Subcutaneous abdominal adipose tissue (tissue), 5 donors: ENCODE results near the gene TOMM7.
"Not testable (repeated sequence)": the region's sequence is repeated elsewhere in the genome, so short reads cannot be mapped to it uniquely, and the experiment has no call there.

Source experiments
- H3K27ac ChIP-seq: one replicate; pipeline ENCODE4 v1.7.0; 2013; ENCODE audit warnings: low read depth, mild to moderate bottlenecking, inconsistent platforms, low read length, moderate library complexity
- H3K27me3 ChIP-seq, 5 donors: one replicate each; pipeline ENCODE4 v1.7.0; 2013; ENCODE audit warnings: low read length in 5 of 5, inconsistent platforms in 1 of 5; ENCODE audit not compliant: control insufficient read depth in 5 of 5, insufficient read depth in 4 of 5
- H3K36me3 ChIP-seq, 5 donors: one replicate each; pipeline ENCODE4 v1.7.0; 2013; ENCODE audit warnings: low read length in 5 of 5; ENCODE audit not compliant: control insufficient read depth in 5 of 5, insufficient read depth in 5 of 5
- H3K4me1 ChIP-seq, 5 donors: one replicate each; pipeline ENCODE4 v1.7.0; 2013; ENCODE audit warnings: low read length in 5 of 5, mild to moderate bottlenecking in 3 of 5, moderate library complexity in 1 of 5; ENCODE audit not compliant: control insufficient read depth in 5 of 5, insufficient read depth in 5 of 5
- H3K4me3 ChIP-seq, 5 donors: one replicate each; pipeline ENCODE4 v1.7.0; 2013; ENCODE audit warnings: low read length in 5 of 5, low read depth in 1 of 5
- H3K9ac ChIP-seq, 5 donors: one replicate each; pipeline ENCODE4 v1.7.0; 2013; ENCODE audit warnings: low read length in 5 of 5, mild to moderate bottlenecking in 4 of 5, moderate library complexity in 3 of 5
- H3K9me3 ChIP-seq, 5 donors: one replicate each; pipeline ENCODE4 v1.7.0; 2013; ENCODE audit warnings: low read length in 5 of 5; ENCODE audit not compliant: control insufficient read depth in 5 of 5
- donor health status: healthy.
- donor health status: healthy.
- donor health status: healthy.
- donor health status: healthy.
- donor health status: healthy.

TOMM7 gene

DNA sequence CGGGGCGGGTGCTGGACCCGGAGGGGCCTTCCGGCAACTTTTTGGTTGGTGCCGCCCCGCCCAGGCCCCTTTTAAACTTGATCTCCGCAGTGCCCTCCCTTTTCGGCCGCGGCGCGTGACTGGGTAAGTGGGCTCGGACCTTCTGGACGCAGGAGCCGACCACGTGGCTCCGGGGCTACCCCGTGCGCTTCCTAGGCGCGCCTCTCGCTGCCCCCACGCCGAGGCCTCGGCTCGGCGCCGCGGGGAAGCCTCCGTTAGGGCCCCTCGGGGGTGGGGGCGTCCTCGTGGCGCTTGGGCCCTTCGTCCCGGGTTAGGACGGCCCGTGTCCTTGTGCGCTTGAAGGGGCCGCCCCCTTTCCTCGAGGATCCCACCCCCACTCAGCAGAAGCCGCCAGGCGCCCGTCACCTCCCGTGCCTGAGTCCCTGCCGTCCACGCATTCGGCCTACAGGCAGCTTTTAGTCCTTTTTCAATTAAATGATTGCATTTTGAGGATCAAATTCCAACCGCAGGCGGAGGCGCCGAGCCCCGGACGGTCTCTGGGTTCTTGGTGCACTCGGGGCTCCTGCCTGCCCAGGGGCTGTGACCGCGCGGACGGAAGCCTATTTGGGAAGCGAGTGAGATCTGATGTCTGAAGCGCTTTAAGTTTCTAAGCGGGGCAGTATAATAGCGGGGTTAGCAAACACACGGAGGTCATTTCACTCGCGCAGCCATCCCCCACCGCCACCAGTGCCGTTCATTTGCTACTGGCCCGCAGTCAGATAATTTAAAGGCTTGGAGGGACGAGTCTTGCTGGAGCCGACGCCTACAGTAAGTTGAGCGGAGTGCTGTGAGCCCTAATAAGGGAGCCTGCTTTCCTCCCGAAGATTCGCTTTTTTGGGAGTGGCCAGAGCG is 31.8 kb upstream of the TOMM7 start:
- Histone ChIP-seq H3K4me3 (peak overlapping the region; percentile 73 to 86 (median 83)), H3K27me3 (no peaks in the 10 kb centered on the region), H3K9ac (peak overlapping the region; percentile 81 to 93 (median 89)), H3K36me3 (peaks cover 2 to 11% (median 9%) of the 10 kb centered on the region in 5 donors), H3K9me3 (no peaks in the 10 kb centered on the region), H3K4me1 (peaks cover 5 to 39% (median 35%) of the 10 kb centered on the region in 5 donors), H3K27ac (peak overlapping the region; percentile 98)

DNA sequence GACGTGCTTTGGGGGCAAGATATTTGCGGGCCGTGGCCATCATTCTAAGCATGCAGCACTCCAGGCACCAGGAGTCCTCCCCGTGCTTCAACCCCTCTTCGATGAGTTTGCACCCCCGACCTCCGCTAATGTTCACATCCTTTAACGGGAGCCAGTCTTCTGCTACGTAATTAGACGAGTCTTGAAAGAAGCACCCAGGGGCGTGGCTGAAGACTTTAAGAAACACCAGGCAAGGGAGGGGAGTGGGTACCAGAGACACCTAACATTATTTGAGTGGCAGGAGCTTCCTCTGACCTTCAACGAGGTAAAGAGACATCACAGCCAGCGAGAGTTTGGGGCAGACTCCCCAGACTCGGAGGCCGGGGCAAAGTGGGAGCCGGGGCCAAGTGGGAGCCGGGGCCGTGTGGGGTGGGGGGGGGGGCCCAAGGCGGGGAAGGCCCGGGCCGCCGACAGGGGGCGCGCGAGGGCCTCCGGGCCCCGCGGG is 31.1 kb upstream of the TOMM7 start:
- Histone ChIP-seq H3K27me3 (no peaks in the 10 kb centered on the region), H3K4me3 (peak overlapping the region; percentile 69 to 83 (median 77)), H3K9me3 (no peaks in the 10 kb centered on the region), H3K9ac (peak overlapping the region in 2 of 5 donors; percentile 26 to 62), H3K4me1 (peaks cover 5 to 36% (median 32%) of the 10 kb centered on the region in 5 donors), H3K36me3 (peaks cover 2 to 9% (median 5%) of the 10 kb centered on the region in 5 donors), H3K27ac (no peak overlapping the region)

DNA sequence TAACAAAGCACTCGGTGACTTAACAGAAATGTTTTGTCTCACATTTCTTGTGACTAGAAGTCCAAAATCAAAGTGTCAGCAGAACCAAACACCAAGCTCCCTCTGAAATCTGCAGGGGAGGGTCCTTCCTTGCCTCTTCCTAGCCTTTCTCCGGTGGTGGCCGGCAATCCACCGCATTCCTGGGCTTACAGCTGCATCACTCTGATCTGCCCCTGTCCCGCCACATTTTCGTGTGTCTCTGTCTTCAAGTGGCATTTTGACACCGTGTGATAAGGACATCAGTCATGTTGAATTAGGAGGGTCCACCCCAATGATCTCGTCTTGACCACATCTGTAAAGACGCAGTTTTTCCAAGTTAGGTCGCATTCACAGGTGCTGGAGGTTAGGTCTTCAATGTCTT is 30.5 kb upstream of the TOMM7 start:
- Histone ChIP-seq H3K4me1 (peaks cover 5 to 34% (median 26%) of the 10 kb centered on the region in 5 donors), H3K27me3 (no peaks in the 10 kb centered on the region), H3K36me3 (peaks cover 0 to 6% (median 2%) of the 10 kb centered on the region in 5 donors), H3K27ac (no peak overlapping the region), H3K4me3 (peak overlapping the region in 1 of 5 donors; percentile 69), H3K9me3 (no peaks in the 10 kb centered on the region), H3K9ac (peak overlapping the region in 2 of 5 donors; percentile 26 to 62)

DNA sequence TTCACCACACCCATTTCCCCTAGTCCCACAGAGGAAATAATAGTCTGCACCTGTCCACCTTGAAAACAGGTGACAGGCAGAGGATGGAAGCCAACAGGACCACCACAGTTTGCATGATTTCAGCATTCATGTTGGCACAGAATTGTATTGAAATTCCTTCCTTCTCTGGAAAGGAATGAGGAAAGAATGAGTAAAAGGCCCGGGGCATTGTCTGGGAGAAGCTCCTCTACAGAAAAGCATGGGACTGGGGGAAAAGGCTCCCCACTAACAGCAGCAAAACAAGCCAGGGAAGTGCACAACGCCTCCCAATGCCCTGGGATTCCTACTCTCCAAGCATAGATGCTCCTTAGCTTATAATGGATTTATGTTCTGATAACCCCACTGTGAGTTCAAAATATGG is 28.5 kb upstream of the TOMM7 start:
- H3K4me3 ChIP-seq: no peak overlapping the region

DNA sequence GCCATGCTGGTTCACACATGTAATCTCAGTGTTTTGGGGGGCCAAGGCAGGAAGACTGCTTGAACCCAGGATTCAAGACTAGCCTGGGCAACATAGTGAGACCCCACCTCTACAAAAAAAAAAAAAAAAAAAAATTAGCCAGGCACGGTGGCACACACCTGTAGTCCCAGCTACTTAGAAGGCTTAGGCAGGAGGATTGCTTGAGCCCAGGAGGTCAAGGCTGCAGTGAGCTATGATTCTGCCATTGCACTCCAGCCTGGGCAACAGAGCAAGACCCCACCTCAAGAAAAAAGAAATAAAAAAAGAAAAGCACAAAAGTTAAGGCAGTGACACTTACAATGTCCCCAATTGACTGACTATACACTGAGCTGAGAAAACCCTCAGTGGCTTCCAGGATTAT is 27.7 kb upstream of the TOMM7 start:
- not testable (repeated sequence) for H3K9me3 ChIP-seq, H3K4me3 ChIP-seq, H3K36me3 ChIP-seq, H3K27ac ChIP-seq, H3K9ac ChIP-seq, H3K27me3 ChIP-seq
- H3K4me1 ChIP-seq: peaks cover 2 to 26% (median 21%) of the 10 kb centered on the region in 5 donors

More for the DNA sequence above, 28.5 kb upstream of the TOMM7 start:
- H3K27ac ChIP-seq: no peak overlapping the region
- no peaks in the 10 kb centered on the region for H3K9me3 ChIP-seq
- peaks cover 4 to 33% (median 26%) of the 10 kb centered on the region in 5 donors for H3K4me1 ChIP-seq
- H3K27me3 ChIP-seq: no peaks in the 10 kb centered on the region
- no peak overlapping the region for H3K9ac ChIP-seq
- H3K36me3 ChIP-seq: no peaks in the 10 kb centered on the region

DNA sequence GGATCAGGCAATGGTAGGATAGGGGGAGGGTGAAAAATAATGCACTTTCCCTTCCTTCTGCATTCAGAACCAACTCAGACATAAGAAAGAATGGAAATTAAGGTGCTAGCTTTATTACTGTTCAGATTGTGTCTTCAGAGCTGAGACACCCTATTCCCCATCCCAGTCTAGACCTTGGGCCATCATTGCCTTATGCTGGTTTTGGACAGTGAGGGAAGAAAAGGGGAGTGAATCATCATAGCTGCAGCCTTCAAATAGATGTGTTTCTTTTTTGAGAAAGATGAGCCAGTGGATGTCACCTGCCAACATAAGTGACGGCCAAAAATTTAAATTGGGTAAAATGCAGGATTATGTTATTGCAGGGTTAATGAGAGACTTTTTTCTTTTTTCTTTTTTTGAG is 27.0 kb upstream of the TOMM7 start:
- H3K4me3 ChIP-seq: no peak overlapping the region
- H3K27me3 ChIP-seq: no peaks in the 10 kb centered on the region
- H3K27ac ChIP-seq: no peak overlapping the region
- no peaks in the 10 kb centered on the region for H3K36me3 ChIP-seq
- peaks cover 0 to 19% (median 14%) of the 10 kb centered on the region in 5 donors for H3K4me1 ChIP-seq
- H3K9me3 ChIP-seq: peaks cover 0 to 4% (median 0%) of the 10 kb centered on the region in 5 donors
- no peak overlapping the region for H3K9ac ChIP-seq

DNA sequence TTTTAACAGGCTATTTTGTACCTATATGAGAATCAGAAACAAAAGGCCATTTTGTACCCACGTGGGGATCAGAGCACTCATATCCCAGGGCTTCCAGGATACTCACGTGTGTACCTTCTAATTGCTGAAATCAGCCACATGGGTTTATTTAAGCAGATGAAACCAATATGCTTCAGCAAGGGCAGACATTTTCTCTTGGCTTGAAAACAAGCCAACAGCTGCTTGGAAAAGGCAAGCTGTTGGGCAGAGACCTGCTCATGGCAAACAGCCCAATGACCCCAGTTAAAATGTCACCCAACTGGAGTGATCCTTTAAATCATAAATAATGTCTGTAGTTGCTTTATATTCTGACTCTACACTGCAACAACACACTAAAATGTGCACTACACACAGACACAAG is 26.5 kb upstream of the TOMM7 start:
- Histone ChIP-seq H3K9ac (no peak overlapping the region), H3K27me3 (no peaks in the 10 kb centered on the region), H3K4me3 (no peak overlapping the region), H3K4me1 (peaks cover 0 to 14% (median 12%) of the 10 kb centered on the region in 5 donors), H3K9me3 (peaks cover 0 to 4% (median 0%) of the 10 kb centered on the region in 5 donors), H3K27ac (no peak overlapping the region), H3K36me3 (no peaks in the 10 kb centered on the region)

DNA sequence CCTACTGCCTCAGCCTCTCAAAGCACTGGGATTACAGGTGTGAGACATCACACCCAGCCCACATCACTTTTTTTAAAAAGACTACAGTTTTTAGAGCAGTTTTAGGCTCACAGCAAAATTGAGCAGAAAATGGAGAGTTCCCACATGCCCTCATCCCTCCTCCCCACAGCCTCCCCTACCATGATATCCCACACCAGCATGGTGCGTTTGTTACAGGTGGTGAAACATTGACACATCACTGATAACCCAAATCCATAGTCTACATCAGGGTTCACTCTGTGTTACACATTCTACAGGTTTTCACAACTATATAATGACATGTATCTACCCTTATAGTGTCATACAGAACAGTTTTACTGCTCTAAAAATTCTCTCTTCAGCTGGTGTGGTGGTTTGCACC is 24.3 kb upstream of the TOMM7 start:
- no peak overlapping the region for H3K27ac ChIP-seq
- no peak overlapping the region for H3K4me3 ChIP-seq
- no peaks in the 10 kb centered on the region for H3K27me3 ChIP-seq
- H3K36me3 ChIP-seq: no peaks in the 10 kb centered on the region
- H3K4me1 ChIP-seq: peaks cover 0 to 13% (median 10%) of the 10 kb centered on the region in 5 donors
- H3K9ac ChIP-seq: no peak overlapping the region
- peaks cover 0 to 4% (median 0%) of the 10 kb centered on the region in 5 donors for H3K9me3 ChIP-seq

DNA sequence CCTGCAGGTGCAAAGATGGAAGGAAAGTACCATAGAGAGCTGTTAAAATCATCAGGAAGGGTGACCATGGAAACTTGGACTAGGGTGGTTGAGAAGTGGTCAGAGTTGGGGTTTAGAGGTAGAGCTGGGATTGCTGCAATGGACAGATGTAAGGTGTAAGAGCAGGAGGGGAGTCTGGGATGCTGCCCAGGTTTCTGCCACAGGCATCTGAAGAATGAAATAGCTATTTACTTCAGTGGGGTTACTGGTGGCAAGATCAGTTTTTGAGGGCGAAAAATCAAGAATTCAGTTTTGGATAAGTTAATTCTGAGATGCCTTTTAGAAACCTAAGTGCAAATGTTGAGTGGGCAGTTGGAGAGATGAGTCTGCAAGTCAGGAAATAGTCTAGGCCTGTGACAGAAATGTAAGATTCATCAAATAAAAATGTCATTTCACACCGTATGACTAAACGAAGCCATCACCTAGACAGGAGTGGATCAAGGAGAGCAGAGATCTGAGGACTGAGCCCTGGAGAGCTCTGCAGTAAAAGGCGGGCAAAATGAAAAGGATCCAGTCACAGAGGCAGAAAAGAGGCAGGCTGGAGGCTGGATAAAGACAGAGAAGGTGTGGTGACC is 22.7 kb upstream of the TOMM7 start:
- Histone ChIP-seq H3K9ac (no peak overlapping the region), H3K4me3 (no peak overlapping the region), H3K27me3 (no peaks in the 10 kb centered on the region), H3K27ac (no peak overlapping the region), H3K36me3 (no peaks in the 10 kb centered on the region), H3K9me3 (peaks cover 0 to 4% (median 0%) of the 10 kb centered on the region in 5 donors), H3K4me1 (peaks cover 0 to 15% (median 11%) of the 10 kb centered on the region in 5 donors)
